ENCODE data around the gene IL1RAP.

IL1RAP gene

DNA sequence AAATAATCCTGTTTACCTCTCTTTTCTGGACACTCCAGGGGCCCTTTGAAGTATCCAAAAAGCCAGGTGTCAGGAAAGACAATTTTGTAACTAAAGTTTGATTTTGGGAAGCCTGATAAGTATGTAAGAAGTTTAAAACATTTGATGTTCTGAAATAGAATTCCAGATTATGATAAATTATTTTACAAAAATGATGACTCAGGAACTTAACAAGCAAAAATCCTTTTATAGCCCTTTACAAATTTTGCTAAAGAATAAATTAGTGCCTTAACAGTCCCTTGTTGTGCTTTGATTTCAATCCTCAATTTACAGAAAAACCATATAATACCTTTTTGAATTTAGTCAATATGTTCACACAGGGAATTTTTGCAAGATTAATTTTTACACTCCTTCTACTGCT lies 38.1 kb downstream of the IL1RAP start:
- DNase-seq (ENCODE audit: low read depth): no peak
- TF ChIP-seq, protein P1, sequence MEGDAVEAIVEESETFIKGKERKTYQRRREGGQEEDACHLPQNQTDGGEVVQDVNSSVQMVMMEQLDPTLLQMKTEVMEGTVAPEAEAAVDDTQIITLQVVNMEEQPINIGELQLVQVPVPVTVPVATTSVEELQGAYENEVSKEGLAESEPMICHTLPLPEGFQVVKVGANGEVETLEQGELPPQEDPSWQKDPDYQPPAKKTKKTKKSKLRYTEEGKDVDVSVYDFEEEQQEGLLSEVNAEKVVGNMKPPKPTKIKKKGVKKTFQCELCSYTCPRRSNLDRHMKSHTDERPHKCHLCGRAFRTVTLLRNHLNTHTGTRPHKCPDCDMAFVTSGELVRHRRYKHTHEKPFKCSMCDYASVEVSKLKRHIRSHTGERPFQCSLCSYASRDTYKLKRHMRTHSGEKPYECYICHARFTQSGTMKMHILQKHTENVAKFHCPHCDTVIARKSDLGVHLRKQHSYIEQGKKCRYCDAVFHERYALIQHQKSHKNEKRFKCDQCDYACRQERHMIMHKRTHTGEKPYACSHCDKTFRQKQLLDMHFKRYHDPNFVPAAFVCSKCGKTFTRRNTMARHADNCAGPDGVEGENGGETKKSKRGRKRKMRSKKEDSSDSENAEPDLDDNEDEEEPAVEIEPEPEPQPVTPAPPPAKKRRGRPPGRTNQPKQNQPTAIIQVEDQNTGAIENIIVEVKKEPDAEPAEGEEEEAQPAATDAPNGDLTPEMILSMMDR (IDR thresholded peaks at IDR 0.05; ENCODE audit: low read depth, low read length, missing control alignments): no peak
- no peak overlapping the region for H3K4me3 ChIP-seq (ENCODE audit: low read depth, low read length)

GRCh38 chr3:190552969-190553759 lies 39.3 kb downstream of the IL1RAP start:
- H3K4me3 ChIP-seq (ENCODE audit: low read depth, low read length): no peak overlapping the region
- no peak for DNase-seq (ENCODE audit: low read depth)
- TF ChIP-seq, protein P1 (IDR thresholded peaks at IDR 0.05; ENCODE audit: low read depth, low read length, missing control alignments): no peak

DNA sequence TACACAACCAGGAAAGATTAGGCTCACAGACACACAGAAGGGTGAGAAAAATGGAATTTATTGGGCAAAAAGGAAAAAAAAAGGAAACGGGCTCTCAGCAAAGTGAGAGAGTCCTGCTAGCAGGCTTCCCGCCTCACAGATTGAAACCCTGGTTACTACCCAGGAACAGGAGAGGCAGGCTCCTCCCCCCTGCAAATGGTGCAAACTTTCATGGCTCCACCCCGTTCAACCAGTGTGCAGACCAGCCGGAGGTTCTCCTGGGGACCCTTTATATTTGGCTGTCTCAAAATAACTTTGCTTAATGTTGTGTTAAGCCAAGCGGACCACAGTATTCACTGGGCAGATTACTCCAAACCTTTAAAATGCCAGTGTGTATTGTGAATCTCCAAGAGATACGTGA lies 40.3 kb downstream of the IL1RAP start:
- H3K4me3 ChIP-seq (ENCODE audit: low read depth, low read length): no peak overlapping the region
- DNase-seq (ENCODE audit: low read depth): no peak
- TF ChIP-seq, protein P1 (IDR thresholded peaks at IDR 0.05; ENCODE audit: low read depth, low read length, missing control alignments): no peak

- DNase-seq (ENCODE audit: low read depth): no peak
- TF ChIP-seq, protein P1 (IDR thresholded peaks at IDR 0.05; ENCODE audit: low read depth, low read length, missing control alignments): no peak
- no peak overlapping the region for H3K4me3 ChIP-seq (ENCODE audit: low read depth, low read length)
These were observed 42.5 kb downstream of the IL1RAP start for GRCh38 chr3:190556351-190556750.

DNA sequence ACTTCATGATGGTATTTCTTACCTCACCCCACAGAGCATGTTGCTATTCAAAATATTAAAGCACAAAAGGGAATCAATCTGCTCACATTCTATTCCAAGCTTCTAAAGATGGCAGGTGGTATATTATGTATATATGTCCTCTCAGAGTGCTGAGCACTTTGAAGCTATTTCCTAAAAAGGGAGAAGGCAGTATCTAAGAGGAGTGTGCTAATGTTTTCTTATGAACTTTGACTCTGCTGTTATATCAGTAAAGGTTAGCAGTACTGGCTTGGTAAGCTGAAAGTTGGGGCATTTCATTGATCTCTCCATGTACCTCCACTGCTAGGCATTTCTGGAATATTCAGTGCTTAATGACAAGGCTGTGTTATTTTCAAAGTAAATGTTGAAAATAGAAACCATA lies 43.4 kb downstream of the IL1RAP start:
- TF ChIP-seq, protein P1 (IDR thresholded peaks at IDR 0.05; ENCODE audit: low read depth, low read length, missing control alignments): no peak
- DNase-seq (ENCODE audit: low read depth): no peak
- H3K4me3 ChIP-seq (ENCODE audit: low read depth, low read length): no peak overlapping the region

GRCh38 chr3:190558316-190558715 lies 44.4 kb downstream of the IL1RAP start:
- DNase-seq (ENCODE audit: low read depth): no peak
- no peak overlapping the region for H3K4me3 ChIP-seq (ENCODE audit: low read depth, low read length)
- TF ChIP-seq, protein P1 (IDR thresholded peaks at IDR 0.05; ENCODE audit: low read depth, low read length, missing control alignments): no peak

DNA sequence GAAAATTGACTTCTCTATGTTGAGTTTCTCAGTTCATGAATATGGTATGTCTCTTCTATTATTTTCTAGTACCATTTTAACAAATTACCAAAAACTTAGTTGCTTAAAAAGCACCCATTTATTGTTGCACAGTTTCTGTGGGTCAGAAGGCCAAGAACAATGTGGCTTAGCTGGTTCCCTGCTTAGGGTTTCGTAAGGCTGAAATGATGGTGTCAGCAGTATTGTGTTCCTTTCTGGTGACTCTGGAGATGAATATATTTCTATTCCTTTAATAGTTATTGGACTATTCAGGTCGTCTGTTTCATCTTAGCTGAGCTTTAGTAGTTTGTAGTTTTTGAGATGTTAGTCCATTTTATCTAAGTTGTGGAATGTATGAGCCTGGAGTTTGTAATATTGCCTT lies 44.9 kb downstream of the IL1RAP start:
- H3K4me3 ChIP-seq (ENCODE audit: low read depth, low read length): no peak overlapping the region
- no peak for DNase-seq (ENCODE audit: low read depth)
- TF ChIP-seq, protein P1 (IDR thresholded peaks at IDR 0.05; ENCODE audit: low read depth, low read length, missing control alignments): no peak

Data from GM12864 (cell line).